ENCODE data around the gene GLI2.

GRCh38 chr2:120694034-120694433 lies 41.6 kb upstream of the GLI2 start:
- TF ChIP-seq NFIC (IDR thresholded peaks at IDR 0.05) (no peak), TCF12 (IDR thresholded peaks at IDR 0.05; ENCODE audit: low read depth) (no peak)
